Uterus (tissue), 4 donors: Measurements from ENCODE around the gene TSPAN11. TPM values are rescaled to one million over a fixed set of nuclear protein-coding genes. Genes with fewer than 3 reads are reported as not detected.

Experiments
- DNase-seq, 2 donors: peaks; one replicate each; pipeline ENCODE4 v3.0.0-alpha.2; 2019 to 2020
- H3K27ac ChIP-seq, 2 donors: fragments of 200-600 bp; sonication (generic); 1 replicate in 1 of 2; 2 replicates in 1 of 2; pipeline ENCODE4 v1.5.1; 2016 to 2018
- H3K27me3 ChIP-seq, 2 donors: fragments of 200-600 bp; sonication (generic); one replicate each; pipeline ENCODE4 v1.5.1; 2018 to 2019; ENCODE audit warnings: control low read depth in 1 of 2
- H3K36me3 ChIP-seq, 2 donors: fragments of 200-600 bp; sonication (generic); one replicate each; pipeline ENCODE4 v1.5.1; 2019; ENCODE audit warnings: control low read depth in 1 of 2
- H3K4me1 ChIP-seq, 2 donors: fragments of 200-600 bp; sonication (generic); one replicate each; pipeline ENCODE4 v1.5.1; 2018 to 2019; ENCODE audit warnings: control low read depth in 1 of 2
- H3K4me3 ChIP-seq, 2 donors: fragments of 200-600 bp; sonication (generic); 1 replicate in 1 of 2; 2 replicates in 1 of 2; pipeline ENCODE4 v1.5.1; 2018 to 2019; ENCODE audit warnings: mild to moderate bottlenecking in 1 of 2
- H3K9me3 ChIP-seq, 2 donors: fragments of 200-600 bp; sonication (generic); one replicate each; pipeline ENCODE4 v1.5.1; 2019; ENCODE audit warnings: control low read depth in 1 of 2
- CTCF ChIP-seq, 4 experiments: fragments of 200-600 bp in 2 of 4; fragments of 450-650 bp in 2 of 4; sonication (generic) in 2 of 4; IDR thresholded peaks; one replicate each; pipeline ENCODE4 v1.5.1; 2016 to 2019; ENCODE audit warnings: antibody characterized with exemption in 4 of 4, mild to moderate bottlenecking in 2 of 4, moderate library complexity in 1 of 4
- POLR2A ChIP-seq, 2 donors: fragments of 450-650 bp; IDR thresholded peaks; one replicate each; pipeline ENCODE4 v1.6.1; 2016; ENCODE audit warnings: antibody characterized with exemption in 2 of 2, mild to moderate bottlenecking in 1 of 2, moderate library complexity in 1 of 2
- intact Hi-C: fragments of 100-400 bp; cut with DNase I; formaldehyde crosslinking; loops from one replicate; pipeline ENCODE4 v1.15.1; 2023; ENCODE audit warnings: low total_unique reads
- total RNA-seq, 4 donors: library from RNA; depleted of rRNA in 3 of 4; stranded (reverse); fragments of >200 nt in 3 of 4; gene quantifications; one replicate each; pipeline versions ENCODE4 v1.1.0 to v1.2.4, GENCODE V29; 2014 to 2023
- donor health status: DM: yes; HTN: yes; CAD: no.

Gene TSPAN11
- total RNA-seq, 4 donors from 2014 or later, result 0.51 to 9.4 (median 0.88) TPM

- Histone ChIP-seq H3K4me3 (no peak overlapping the region), H3K4me1 (no peaks in the 10 kb centered on the region), H3K27me3 (no peaks in the 10 kb centered on the region), H3K9me3 (no peaks in the 10 kb centered on the region), H3K27ac (no peak overlapping the region), H3K36me3 (no peaks in the 10 kb centered on the region)
- intact Hi-C loops, result no loop called here
- no peak for TF ChIP-seq CTCF (IDR thresholded peaks at IDR 0.05)
- no peak for TF ChIP-seq POLR2A (IDR thresholded peaks at IDR 0.05)
- no peak for DNase-seq
Measured at GRCh38 chr12:30902596-30902995, 24.0 kb upstream of the TSPAN11 start.

GRCh38 chr12:30905463-30906009, 21.0 kb upstream of the TSPAN11 start:
- Histone ChIP-seq H3K27ac (no peak overlapping the region), H3K4me1 (no peaks in the 10 kb centered on the region), H3K9me3 (no peaks in the 10 kb centered on the region), H3K27me3 (no peaks in the 10 kb centered on the region), H3K36me3 (no peaks in the 10 kb centered on the region), H3K4me3 (no peak overlapping the region)
- TF ChIP-seq CTCF (IDR thresholded peaks at IDR 0.05) (no peak), POLR2A (IDR thresholded peaks at IDR 0.05) (no peak)
- DNase-seq, result no peak
- intact Hi-C loops, result no loop called here

GRCh38 chr12:30908076-30908721, 18.3 kb upstream of the TSPAN11 start:
- H3K36me3 ChIP-seq, result no peaks in the 10 kb centered on the region

GRCh38 chr12:30908722-30909348, 17.7 kb upstream of the TSPAN11 start:
- H3K27ac ChIP-seq, result no peak overlapping the region
- no peaks in the 10 kb centered on the region for H3K27me3 ChIP-seq
- no peaks in the 10 kb centered on the region for H3K4me1 ChIP-seq
- DNase-seq, result no peak
- TF ChIP-seq CTCF (IDR thresholded peaks at IDR 0.05) (no peak), POLR2A (IDR thresholded peaks at IDR 0.05) (no peak)
- intact Hi-C loops, result no loop called here
- H3K36me3 ChIP-seq, result no peaks in the 10 kb centered on the region
- no peak overlapping the region for H3K4me3 ChIP-seq
- H3K9me3 ChIP-seq, result no peaks in the 10 kb centered on the region

More at GRCh38 chr12:30908076-30908721, 18.3 kb upstream of the TSPAN11 start:
- no peak for TF ChIP-seq POLR2A (IDR thresholded peaks at IDR 0.05)
- TF ChIP-seq CTCF (IDR thresholded peaks at IDR 0.05), result no peak
- no peaks in the 10 kb centered on the region for H3K4me1 ChIP-seq
- no peak overlapping the region for H3K4me3 ChIP-seq
- intact Hi-C loops, result no loop called here
- no peaks in the 10 kb centered on the region for H3K27me3 ChIP-seq
- DNase-seq, result no peak
- H3K27ac ChIP-seq, result no peak overlapping the region
- no peaks in the 10 kb centered on the region for H3K9me3 ChIP-seq

- Histone ChIP-seq H3K4me3 (no peak overlapping the region), H3K9me3 (no peaks in the 10 kb centered on the region), H3K4me1 (no peaks in the 10 kb centered on the region), H3K36me3 (no peaks in the 10 kb centered on the region), H3K27me3 (no peaks in the 10 kb centered on the region), H3K27ac (no peak overlapping the region)
- TF ChIP-seq POLR2A (IDR thresholded peaks at IDR 0.05) (no peak), CTCF (IDR thresholded peaks at IDR 0.05) (no peak)
- intact Hi-C loops, result no loop called here
- DNase-seq, result no peak
Measured at GRCh38 chr12:30909349-30910037, 17.1 kb upstream of the TSPAN11 start.
